Ishikawa (cell line): ENCODE results near the gene KCNA5.

ENCODE experiments used
- CEBPB ChIP-seq: IDR thresholded peaks from 2 replicates; pipeline ENCODE4 v1.6.1; 2012
- CREB1 ChIP-seq: IDR thresholded peaks from 2 replicates; pipeline ENCODE4 v1.6.1; 2012; ENCODE audit warnings: low read depth
- EP300 ChIP-seq: IDR thresholded peaks from 2 replicates; pipeline ENCODE4 v1.6.1; 2012; ENCODE audit warnings: borderline replicate concordance
- FOXM1 ChIP-seq: IDR thresholded peaks from 2 replicates; pipeline ENCODE4 v1.6.1; 2012; ENCODE audit warnings: low read depth, borderline replicate concordance
- RAD21 ChIP-seq: IDR thresholded peaks from 2 replicates; pipeline ENCODE4 v1.6.1; 2012; ENCODE audit warnings: low read depth
- REST ChIP-seq: IDR thresholded peaks from 2 replicates; pipeline ENCODE4 v1.6.1; 2012; ENCODE audit warnings: low read depth, mild to moderate bottlenecking
- TAF1 ChIP-seq: IDR thresholded peaks from 2 replicates; pipeline ENCODE4 v1.6.1; 2012; ENCODE audit warnings: low read depth, mild to moderate bottlenecking
- TCF12 ChIP-seq: IDR thresholded peaks from 2 replicates; pipeline ENCODE4 v1.6.1; 2012; ENCODE audit warnings: low read depth
- TEAD4 ChIP-seq: IDR thresholded peaks from 2 replicates; pipeline ENCODE4 v1.6.1; 2012
- USF1 ChIP-seq: IDR thresholded peaks from 2 replicates; pipeline ENCODE4 v1.6.1; 2012
- YY1 ChIP-seq: IDR thresholded peaks from 2 replicates; pipeline ENCODE4 v1.6.1; 2012; ENCODE audit warnings: low read depth

GRCh38 chr12:5000658-5001385 is 42.9 kb upstream of the KCNA5 start:
- TF ChIP-seq EP300 (no peak), REST (no peak), CREB1 (no peak), FOXM1 (no peak), TCF12 (no peak), CEBPB (no peak), YY1 (no peak), TEAD4 (no peak), USF1 (no peak), RAD21 (no peak), TAF1 (no peak)
